MCF 10A (cell line): ENCODE results near the gene SGTB. TPM values are rescaled to one million over a fixed set of nuclear protein-coding genes. Genes with fewer than 3 reads are reported as not detected.

Experiments
- BruUV-seq: library from RNA; stranded (reverse); fragments of 400-500 nt; replicated peaks from 2 replicates; lab custom pipeline; 2021; lab: Mats Ljungman, UMichigan
- CTCF ChIA-PET: fragments of 300-600 bp; sonication (Branson Sonifier 250); formaldehyde crosslinking; extraction: SDS; loops from one replicate; lab custom pipeline; 2021; ENCODE audit warnings: antibody characterized with exemption, inconsistent platforms; lab: Yijun Ruan, JAX
- POLR2A ChIA-PET: fragments of 300-600, 350-650 bp; sonication (Branson Sonifier 250); formaldehyde crosslinking; extraction: SDS; loops from one replicate; lab custom pipeline; 2020; ENCODE audit warnings: antibody characterized with exemption, inconsistent platforms; lab: Yijun Ruan, JAX
- DNase-seq: peaks from one replicate; pipeline ENCODE4 v3.0.0-alpha.2; 2018; ENCODE audit not compliant: unreplicated experiment
- H3K27ac Mint-ChIP-seq: one replicate; pipeline ENCODE4 v1.8.0; 2022; ENCODE audit warnings: mild to moderate bottlenecking, low read depth, mixed read lengths; ENCODE audit not compliant: unreplicated experiment
- H3K27me3 Mint-ChIP-seq: one replicate; pipeline ENCODE4 v1.8.0; 2022; ENCODE audit warnings: mixed read lengths; ENCODE audit not compliant: insufficient read depth, unreplicated experiment
- H3K36me3 Mint-ChIP-seq: one replicate; pipeline ENCODE4 v1.8.0; 2022; ENCODE audit warnings: mild to moderate bottlenecking, moderate library complexity, mixed read lengths; ENCODE audit not compliant: insufficient read depth, unreplicated experiment
- H3K4me1 Mint-ChIP-seq: one replicate; pipeline ENCODE4 v1.8.0; 2022; ENCODE audit warnings: mixed read lengths; ENCODE audit not compliant: insufficient read depth, unreplicated experiment
- H3K4me3 Mint-ChIP-seq: one replicate; pipeline ENCODE4 v1.8.0; 2022; ENCODE audit warnings: mild to moderate bottlenecking, moderate library complexity, mixed read lengths; ENCODE audit not compliant: unreplicated experiment
- H3K9me3 Mint-ChIP-seq: one replicate; pipeline ENCODE4 v1.8.0; 2022; ENCODE audit warnings: mixed read lengths; ENCODE audit not compliant: unreplicated experiment
- intact Hi-C: fragments of 100-400 bp; cut with micrococcal nuclease; formaldehyde crosslinking; loops from 2 replicates; pipeline ENCODE4 v1.14.1; 2022
- total RNA-seq: library from RNA; stranded (reverse); gene quantifications from 2 replicates; pipeline ENCODE4 v1.2.3, GENCODE V29; 2022
- TF ChIP-seq, protein P1 (sequence below): fragments of 200-600 bp; IDR thresholded peaks from one replicate; pipeline ENCODE4 v1.8.0; 2022; ENCODE audit warnings: antibody characterized with exemption, mild to moderate bottlenecking; ENCODE audit not compliant: unreplicated experiment

SGTB gene
- total RNA-seq, 1 experiment from 2014 or later = 15.8 TPM

DNA sequence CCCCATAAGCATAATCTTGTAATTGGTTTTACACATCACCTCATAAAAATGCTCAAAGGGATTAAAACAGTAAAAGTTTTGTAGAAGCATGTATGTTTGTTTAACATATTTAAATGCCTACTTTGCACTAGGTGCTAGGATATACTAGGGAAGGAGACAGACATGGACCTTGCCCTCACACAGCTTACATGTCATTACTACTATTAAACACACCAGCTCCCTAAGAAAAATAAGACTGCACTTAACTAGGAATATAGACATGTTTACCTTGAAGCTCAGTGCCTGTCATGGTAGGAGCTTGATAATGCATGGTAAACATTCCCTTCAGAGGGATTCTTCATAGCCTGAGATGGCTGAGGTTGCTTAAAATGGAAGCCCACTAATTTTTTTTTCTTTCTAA lies 90.9 kb downstream of the SGTB start:
- H3K4me1 Mint-ChIP-seq = peaks cover 4% of the 10 kb centered on the region
- no TSS peak for BruUV-seq
- H3K27me3 Mint-ChIP-seq = no peaks in the 10 kb centered on the region
- H3K27ac Mint-ChIP-seq = no peak overlapping the region
- intact Hi-C loops = no loop called here
- H3K9me3 Mint-ChIP-seq = no peaks in the 10 kb centered on the region
- H3K4me3 Mint-ChIP-seq = no peak overlapping the region
- POLR2A ChIA-PET = no interaction called here
- DNase-seq = no peak
- TF ChIP-seq, protein P1, sequence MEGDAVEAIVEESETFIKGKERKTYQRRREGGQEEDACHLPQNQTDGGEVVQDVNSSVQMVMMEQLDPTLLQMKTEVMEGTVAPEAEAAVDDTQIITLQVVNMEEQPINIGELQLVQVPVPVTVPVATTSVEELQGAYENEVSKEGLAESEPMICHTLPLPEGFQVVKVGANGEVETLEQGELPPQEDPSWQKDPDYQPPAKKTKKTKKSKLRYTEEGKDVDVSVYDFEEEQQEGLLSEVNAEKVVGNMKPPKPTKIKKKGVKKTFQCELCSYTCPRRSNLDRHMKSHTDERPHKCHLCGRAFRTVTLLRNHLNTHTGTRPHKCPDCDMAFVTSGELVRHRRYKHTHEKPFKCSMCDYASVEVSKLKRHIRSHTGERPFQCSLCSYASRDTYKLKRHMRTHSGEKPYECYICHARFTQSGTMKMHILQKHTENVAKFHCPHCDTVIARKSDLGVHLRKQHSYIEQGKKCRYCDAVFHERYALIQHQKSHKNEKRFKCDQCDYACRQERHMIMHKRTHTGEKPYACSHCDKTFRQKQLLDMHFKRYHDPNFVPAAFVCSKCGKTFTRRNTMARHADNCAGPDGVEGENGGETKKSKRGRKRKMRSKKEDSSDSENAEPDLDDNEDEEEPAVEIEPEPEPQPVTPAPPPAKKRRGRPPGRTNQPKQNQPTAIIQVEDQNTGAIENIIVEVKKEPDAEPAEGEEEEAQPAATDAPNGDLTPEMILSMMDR = no peak
- H3K36me3 Mint-ChIP-seq = peaks cover 8% of the 10 kb centered on the region
- CTCF ChIA-PET = no interaction called here

DNA sequence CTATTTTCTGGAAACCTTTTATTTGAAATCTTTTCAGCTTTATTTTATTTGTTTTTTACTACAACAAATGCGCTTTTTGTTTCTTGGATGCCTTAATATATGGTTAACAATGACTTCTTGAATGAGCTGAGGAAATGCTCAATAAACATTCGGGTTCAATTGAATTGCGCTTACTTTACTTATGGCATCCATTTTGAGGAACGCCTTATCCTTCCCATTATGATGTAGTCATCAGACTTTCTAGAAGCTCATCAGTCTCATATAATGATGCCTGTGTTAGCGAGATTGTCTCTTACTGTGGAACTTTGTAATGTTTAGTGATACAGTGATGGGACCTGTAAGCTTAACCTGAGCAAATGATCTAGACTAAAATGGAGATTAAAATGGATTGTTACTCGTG lies 96.2 kb downstream of the SGTB start:
- DNase-seq = peak; percentile 0
- POLR2A ChIA-PET = interaction anchor here (0.6 to 3.8 kb wide), 16 partner anchors 8 to 1203 kb away, joined by 3 to 38 read pairs (median 4); partner anchors contain the start of genes CENPK, ERBIN, NLN and PPWD1
- Mint-ChIP-seq H3K9me3 (no peaks in the 10 kb centered on the region), H3K4me3 (peak overlapping the region; percentile 85), H3K27me3 (no peaks in the 10 kb centered on the region), H3K27ac (peak overlapping the region; percentile 97), H3K4me1 (peaks cover 4% of the 10 kb centered on the region), H3K36me3 (peaks cover 12% of the 10 kb centered on the region)
- TF ChIP-seq, protein P1 = no peak
- intact Hi-C loops = loop anchor here (2.0 kb wide), 1 partner anchor 519 kb away; the partner anchor contains the start of gene SREK1
- no TSS peak for BruUV-seq
- CTCF ChIA-PET = interaction anchor here (0.6 to 1.2 kb wide), 3 partner anchors 9 to 25 kb away, joined by 3 to 5 read pairs (median 3); no protein-coding TSS in a partner anchor

DNA sequence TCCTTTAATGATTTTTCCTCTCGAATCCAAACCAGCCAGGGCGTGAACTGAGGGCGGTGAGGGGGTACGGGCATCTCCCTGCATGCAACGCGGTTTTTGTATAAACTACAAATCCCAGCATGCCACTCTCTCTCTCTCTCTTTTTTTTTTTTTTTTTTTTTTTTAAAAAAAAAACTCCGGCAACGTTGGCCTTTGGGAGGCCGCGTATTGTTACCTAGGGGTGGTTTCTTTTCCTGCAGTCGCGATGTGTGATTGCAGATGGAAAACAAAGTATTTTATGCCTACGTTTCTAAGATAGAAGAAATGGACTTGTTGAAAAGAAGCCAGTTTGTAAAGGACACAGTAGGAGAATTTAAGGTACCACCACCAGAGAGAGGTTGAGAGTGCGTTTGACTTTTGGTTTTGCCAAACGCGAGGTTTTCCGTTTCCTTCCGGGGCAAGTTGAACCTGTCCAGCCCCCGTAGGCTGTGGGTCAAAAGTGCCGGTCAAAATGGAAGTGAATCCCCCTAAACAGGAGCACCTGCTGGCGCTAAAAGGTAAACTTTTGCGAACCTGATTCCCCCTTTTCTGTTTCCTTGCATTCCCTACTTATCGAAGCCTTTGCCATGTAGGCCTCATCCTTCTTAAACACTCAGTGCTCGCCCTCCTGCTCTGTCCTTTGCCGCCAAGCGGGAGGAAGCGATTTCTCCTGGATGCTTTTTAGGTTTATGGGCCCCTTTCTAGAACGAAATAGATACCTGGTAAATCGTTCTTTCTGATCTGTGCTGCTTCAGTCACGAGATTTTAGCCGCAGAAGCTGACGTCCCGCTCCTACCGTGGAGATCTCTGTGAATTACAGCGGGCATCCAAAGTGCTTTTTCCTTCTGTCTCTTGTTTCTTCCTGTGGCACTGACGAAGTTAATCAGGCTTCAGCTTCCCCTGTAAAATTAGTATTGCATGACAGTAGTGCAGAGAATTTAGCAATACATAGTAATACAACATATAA lies 97.0 kb downstream of the SGTB start, which contains the start of the genes SHLD3 and TRAPPC13:
Gene SHLD3 (plus strand): TSS at position 457 of the 985 bp plus-strand sequence. CDS start 4,561 bp downstream, outside the sequence.
Gene TRAPPC13 (plus strand): TSS at position 457 of the 985 bp plus-strand sequence. CDS start 34 bp downstream, at position 491.
- TSS peak; percentile 75 for BruUV-seq
- ChIA-PET CTCF (interaction anchor here (1.0 to 1.2 kb wide), 2 partner anchors 13 to 61 kb away, joined by 3 to 4 read pairs; no protein-coding TSS in a partner anchor), POLR2A (interaction anchor here (0.6 to 3.8 kb wide), 26 partner anchors 9 to 1204 kb away, joined by 3 to 38 read pairs (median 4); partner anchors contain the start of genes CENPK, ERBIN, NLN and PPWD1)
- peak within 1 kb of the TSS; percentile 85 for H3K4me3 Mint-ChIP-seq
- peak; percentile 89 for DNase-seq
- TF ChIP-seq, protein P1 = no peak
- peak within 1 kb of the TSS; percentile 97 for H3K27ac Mint-ChIP-seq
- no peaks in the 10 kb centered on the region for H3K9me3 Mint-ChIP-seq
- peaks cover 7% of the 10 kb centered on the region for H3K4me1 Mint-ChIP-seq
- no peaks in the 10 kb centered on the region for H3K27me3 Mint-ChIP-seq
- intact Hi-C loops = loop anchor here (2.0 kb wide), 1 partner anchor 520 kb away; the partner anchor contains the start of gene SREK1
- peaks cover 17% of the 10 kb centered on the region for H3K36me3 Mint-ChIP-seq
